ENCODE results near the gene SNX32. TPM values are rescaled to one million over a fixed set of nuclear protein-coding genes. Genes with fewer than 3 reads are reported as not detected.
"Not testable (repeated sequence)": the region's sequence is repeated elsewhere in the genome, so short reads cannot be mapped to it uniquely, and the experiment has no call there.

Gene SNX32
- total RNA-seq, 1 donor from 2014 or later: 6.1 TPM

- no peak for FAIRE-seq
Observed at GRCh38 chr11:65883058-65883761, 49.4 kb downstream of the SNX32 start.

DNA sequence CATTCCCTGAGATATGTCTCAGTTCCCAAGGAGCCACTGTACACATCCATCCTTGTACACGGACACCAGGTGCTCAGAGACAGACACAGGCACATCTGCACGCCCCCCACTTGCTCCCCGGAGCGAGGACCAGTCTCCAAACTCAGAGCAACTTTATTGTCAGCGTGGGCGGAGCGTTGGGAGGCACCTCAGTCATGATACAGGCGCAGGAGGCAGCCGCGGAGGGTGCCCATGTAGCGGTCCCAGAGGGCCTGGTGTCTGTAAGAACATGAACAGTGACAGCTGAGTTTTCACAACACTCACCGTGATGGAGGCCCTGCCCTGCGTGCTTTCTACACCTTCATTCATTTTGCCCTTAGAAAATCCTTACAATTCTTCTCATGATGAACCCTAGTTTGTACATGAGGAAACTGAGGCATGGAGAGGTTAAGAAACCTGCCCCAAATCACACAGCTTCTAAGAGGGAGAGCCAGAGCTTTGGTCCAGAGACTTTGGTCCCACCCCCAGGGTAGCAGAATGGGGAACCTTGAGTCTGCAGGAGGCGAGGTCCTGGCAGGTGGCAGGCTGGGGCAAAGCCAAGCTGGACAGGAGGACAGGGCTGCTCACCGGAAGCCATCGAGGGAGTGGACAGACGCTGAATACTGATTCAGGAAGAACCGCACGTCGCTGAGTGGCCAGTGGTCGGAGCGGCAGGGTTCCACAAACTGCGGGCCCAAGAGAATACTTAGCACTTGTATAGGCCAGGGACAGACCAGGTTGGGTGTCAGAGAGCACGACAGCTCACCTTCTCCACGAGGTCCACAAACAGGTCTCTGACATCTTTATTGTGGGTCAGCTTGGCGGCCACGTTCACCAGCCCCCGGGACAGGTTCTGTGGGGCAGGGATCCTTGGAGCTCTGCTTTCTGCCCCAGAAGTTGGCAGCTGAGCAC lies 50.3 kb downstream of the SNX32 start:
- DNase-seq (ENCODE audit: low spot score in 2 of 2) (no peak), FAIRE-seq (no peak)

More at GRCh38 chr11:65883058-65883761, 49.4 kb downstream of the SNX32 start:
- DNase-seq (ENCODE audit: low spot score in 2 of 2): no peak

GRCh38 chr11:65884716-65885092 lies 50.9 kb downstream of the SNX32 start:
- FAIRE-seq (no peak), DNase-seq (ENCODE audit: low spot score in 2 of 2) (peak; percentile 78 to 87)

- no peak for FAIRE-seq
- no peak for DNase-seq (ENCODE audit: low spot score in 2 of 2)
Observed at GRCh38 chr11:65885231-65885630, 51.5 kb downstream of the SNX32 start.

DNA sequence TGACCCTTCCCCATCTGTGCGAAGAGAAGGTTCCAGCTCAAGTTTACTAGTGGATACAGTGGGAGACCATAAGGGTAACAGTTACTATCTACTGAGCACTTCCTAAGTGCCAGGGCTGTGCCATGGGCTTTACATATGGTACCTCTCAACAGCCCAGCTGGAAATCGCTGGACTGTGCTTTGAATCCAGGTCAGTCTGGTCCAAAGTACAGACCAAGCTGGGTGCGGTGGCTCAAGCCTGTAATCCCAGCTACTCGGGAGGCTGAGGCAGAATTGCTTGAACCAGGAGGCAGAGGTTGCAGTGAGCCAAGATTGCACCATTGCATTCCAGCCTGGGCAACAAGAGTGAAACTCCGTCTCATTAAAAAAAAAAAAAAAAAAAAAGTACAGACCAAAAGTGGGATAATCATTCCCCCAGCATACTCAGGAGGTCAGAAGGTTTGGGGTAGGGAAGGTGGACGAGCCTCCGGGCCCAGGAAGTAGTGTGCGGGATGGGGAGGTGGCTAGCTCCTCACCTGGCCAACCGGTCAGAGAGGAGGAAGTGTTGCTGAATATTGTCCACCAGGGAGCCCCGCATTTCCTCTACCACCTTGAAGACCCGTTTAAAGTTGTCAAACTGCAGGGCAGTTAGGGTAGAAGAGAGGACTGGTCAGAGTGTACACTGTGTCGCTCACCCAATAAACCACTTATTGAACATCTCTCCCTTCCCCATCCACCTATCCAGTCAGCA lies 52.2 kb downstream of the SNX32 start:
- FAIRE-seq (no peak), DNase-seq (ENCODE audit: low spot score in 2 of 2) (no peak)

DNA sequence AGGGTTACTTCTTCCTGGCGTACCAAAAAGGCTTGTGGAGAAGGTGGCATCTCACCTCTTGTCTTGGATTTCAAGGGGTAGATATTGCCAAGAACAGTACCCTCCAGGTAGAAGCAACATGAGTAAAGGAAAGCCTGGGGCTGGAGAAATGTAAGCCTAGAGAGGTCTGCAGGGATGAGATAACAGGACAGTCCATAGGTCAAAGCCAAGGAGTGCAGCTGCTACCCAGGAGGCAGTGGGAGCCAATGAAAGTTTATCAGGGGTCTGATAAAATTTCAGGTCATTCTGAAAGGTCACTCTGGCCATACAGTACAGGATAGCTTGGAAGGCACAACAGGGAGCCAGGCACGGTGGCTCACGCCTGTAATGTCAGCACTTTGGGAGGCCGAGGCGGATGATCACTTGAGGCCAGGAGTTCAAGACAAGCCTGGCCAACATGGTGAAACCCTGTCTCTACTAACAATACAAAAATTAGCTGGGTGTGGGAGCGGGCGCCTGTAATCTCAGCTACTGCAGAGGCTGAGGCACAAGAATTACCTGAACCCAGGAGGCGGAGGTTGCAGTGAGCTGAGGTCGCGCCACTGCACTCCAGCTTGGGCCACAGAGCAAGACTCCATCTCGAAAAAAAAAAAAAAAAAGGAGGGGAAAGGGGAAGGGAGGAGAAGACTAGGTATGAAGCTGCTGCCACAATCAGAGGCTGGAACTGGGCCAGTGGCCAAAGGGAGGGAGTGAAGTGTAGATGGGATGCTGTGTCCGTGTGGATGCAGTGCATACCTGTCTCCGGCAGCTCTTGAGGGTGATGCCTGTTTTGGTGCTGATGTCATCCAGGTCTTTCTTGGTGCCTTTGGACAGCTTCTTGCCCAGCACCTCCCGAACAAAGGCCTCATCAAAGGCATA lies 53.3 kb downstream of the SNX32 start:
- DNase-seq (ENCODE audit: low spot score in 2 of 2) (no peak), FAIRE-seq (no peak)

GRCh38 chr11:65887723-65888162 lies 54.0 kb downstream of the SNX32 start:
- FAIRE-seq: no peak
- no peak for DNase-seq (ENCODE audit: low spot score in 2 of 2)

DNA sequence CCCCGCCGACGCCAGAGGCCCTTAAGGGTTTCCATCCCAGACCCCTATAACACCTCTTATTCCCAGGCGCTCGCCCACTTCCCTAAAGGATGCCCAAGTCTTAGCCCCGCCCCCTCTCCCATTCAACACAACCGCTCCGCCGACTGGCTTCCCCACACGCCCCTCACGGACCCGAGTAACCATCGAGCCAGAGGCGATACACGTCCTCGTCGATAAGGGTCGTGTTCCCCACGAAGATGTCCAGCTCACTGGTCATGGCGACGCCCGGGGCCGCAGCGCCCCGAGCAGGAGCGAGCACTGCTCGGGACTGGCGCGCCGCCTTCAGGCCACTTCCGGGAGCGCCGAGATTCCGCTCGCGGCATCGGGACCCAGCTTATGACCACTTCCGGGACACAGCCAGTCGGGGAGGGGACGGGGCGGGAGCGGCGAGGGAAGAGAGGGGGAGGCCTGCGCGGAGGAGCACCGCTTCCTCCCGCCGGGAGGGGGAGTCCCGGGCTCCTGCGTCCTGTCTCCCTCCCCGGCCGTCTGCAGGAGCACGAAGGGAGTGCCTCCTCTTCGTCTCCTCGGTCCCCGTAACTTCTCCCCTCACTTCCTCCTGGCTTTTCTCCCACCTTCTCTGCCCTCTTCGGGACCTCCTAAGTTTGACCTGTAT lies 54.5 kb downstream of the SNX32 start, which contains the start of gene FIBP:
Gene FIBP, minus strand, starts transcription at position 309 of the 652 bp plus-strand sequence. Its CDS starts 53 bp downstream, at position 256.
- DNase-seq (ENCODE audit: low spot score in 2 of 2) (peak; percentile 97 to 98), FAIRE-seq (no peak)

- FAIRE-seq: no peak
- DNase-seq (ENCODE audit: low spot score in 2 of 2): peak; percentile 97 to 98
Observed at GRCh38 chr11:65890324-65891218, 56.8 kb downstream of the SNX32 start, which contains the start of gene CCDC85B. Gene CCDC85B, plus strand, starts transcription at chr11:65890673. Its CDS starts 111 bp downstream, at chr11:65890784.

GRCh38 chr11:65891219-65892136 lies 57.7 kb downstream of the SNX32 start:
- peak in 1 of 2 donors; percentile 59 for DNase-seq (ENCODE audit: low spot score in 2 of 2)
- FAIRE-seq: no peak

- not testable (repeated sequence) for FAIRE-seq; DNase-seq (ENCODE audit: low spot score in 2 of 2)
Observed at GRCh38 chr11:65892137-65892540, 58.4 kb downstream of the SNX32 start.

DNA sequence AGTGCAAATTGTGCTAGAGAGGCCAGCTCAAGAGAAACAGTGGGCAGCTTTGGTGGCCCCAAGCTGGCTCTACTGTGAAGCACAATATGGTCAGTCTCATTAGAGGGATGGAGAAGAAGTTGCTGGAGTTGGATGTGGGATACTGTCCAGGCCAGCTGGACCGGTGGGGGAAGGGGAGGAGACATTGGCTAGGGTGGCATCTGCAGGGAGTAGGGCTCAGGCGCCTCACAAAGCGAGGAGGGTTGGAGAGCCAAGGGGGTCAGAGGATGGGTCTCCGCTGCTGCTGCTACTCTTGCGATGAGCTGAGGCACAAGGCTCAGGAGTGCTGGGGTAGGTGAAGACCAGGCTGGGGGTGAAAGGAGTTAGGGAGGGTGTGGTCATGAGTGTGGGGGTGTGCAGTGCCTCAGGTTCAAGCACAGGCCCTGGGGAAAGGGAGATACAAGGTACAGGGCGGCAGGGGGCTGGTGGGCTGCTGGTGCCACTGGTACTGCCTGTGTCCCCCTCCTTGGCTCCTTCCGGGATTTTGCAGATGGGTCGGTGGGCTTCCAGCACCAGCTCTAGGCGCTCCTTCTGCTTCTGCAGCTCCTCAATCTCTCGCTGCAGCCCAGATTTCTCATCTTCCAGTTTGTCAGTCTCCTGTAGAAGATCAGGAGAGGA lies 59.0 kb downstream of the SNX32 start:
- no peak for DNase-seq (ENCODE audit: low spot score in 2 of 2)
- FAIRE-seq: no peak

DNA sequence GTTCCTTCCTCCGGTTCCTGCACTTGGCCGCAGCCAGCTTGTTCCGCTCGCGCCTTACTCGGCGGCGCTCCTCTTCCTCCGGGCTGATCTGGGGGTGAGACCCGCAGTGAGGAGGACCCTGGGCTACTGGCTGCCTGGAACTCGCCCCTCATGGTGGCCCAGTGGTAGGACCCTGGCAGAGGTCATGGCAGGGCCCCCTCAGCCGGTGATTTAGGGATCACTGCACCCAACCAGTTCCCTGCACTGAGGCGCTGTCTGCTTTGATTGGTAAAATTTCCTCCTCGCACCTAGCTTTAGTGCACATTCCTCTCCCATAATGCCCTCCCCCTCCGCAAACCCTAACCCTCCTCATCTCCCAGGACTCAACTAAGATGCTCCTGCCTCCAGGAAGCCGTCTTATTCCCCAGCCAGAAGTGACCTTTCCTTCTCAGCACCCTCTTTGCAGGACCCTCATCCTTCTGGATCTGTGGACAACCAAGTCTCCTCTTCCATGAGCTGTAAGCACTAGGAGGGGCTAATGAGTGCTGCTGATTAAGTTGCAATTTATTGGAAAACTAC lies 60.4 kb downstream of the SNX32 start:
- DNase-seq (ENCODE audit: low spot score in 2 of 2): no peak
- FAIRE-seq: no peak

GRCh38 chr11:65895482-65895981 lies 61.8 kb downstream of the SNX32 start:
- DNase-seq (ENCODE audit: low spot score in 2 of 2): no peak
- FAIRE-seq: no peak

DNA sequence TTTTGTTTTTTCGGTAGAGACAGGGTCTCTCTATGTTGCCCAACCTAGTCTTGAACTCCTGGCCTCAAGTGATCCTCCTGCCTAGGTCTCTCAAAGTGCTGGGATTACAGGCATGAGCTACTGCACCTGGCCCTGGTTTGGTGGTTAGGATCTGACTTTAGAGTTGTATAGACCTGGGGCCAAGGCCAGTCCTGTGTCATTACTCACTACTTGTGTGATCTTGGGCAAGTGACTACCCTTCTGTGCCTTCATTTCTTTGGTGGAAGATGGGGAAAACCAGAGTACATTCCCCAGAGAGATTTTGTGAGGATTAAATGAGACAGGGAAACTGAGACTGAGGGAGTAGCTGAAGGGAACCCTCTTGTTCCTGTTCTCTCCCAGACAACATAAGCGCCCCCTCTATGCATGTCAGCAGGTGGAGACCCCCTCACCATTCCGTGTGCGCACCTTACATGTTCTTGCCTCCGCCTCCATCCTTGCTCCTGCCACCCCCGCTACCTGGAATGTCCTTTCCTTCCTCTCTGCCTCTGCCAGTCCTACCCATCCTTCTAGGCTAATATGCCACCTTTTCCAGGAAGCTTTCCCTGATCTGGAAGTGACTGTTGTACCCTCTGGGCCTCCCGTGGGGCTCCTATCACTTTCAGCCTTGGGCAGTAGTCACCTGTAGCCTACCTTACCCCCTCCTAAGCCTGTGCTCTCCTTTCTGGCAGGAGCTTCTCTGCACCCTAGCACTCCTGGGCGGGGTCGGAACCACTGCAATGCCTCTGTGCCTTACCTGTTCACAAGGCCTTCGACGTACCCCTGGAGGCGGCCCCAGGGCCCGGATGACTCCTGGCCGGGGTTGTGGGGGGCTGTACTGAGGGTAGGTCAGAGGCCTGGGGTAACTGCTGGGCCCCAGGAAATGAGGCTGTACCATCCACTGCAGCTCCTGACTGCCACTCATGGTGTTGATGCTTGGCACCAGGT lies 62.6 kb downstream of the SNX32 start:
- FAIRE-seq: no peak
- DNase-seq (ENCODE audit: low spot score in 2 of 2): no peak

Data from frontal cortex (tissue), 4 donors.